Keratinocyte (primary cell): ENCODE measurements around the gene TREML1.

ENCODE experiments used
- EZH2 ChIP-seq: IDR thresholded peaks from one replicate; pipeline ENCODE4 v1.6.1; 2012; ENCODE audit warnings: inconsistent platforms, mild to moderate bottlenecking, low read length, moderate library complexity
- TF ChIP-seq, protein P1 (sequence below), 3 experiments: IDR thresholded peaks in 1 of 3; conservative IDR thresholded peaks in 1 of 3; optimal IDR thresholded peaks in 1 of 3; 2 replicates in 2 of 3; 3 replicates in 1 of 3; pipeline versions ENCODE3 to v1.5.1; 2011; ENCODE audit warnings: low read length in 3 of 3, mild to moderate bottlenecking in 3 of 3, moderate library complexity in 2 of 3, control low read depth in 1 of 3, inconsistent platforms in 1 of 3; ENCODE audit not compliant: insufficient read depth in 2 of 3; ENCODE audit errors: extremely low read depth in 1 of 3

DNA sequence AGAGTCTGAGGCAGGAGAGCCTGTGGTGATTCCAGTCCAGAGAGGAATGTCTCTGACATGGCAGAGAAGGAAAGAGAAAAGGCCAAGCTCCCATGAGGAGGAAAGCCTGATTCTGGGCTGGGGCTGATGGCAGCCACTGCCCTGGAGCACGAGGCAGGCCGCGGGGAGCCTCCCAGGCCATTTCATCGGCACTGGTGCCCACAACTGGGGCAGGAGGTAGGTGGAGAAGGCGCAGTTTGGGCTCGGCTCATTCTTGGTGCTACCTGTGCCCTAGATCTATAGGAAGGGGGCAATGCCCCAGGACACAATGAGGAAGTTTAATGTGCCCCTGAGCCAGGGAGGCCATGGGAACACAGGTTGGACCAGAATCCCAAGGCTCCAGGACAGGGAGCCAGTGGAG is 2.6 kb upstream of the TREML1 start:
- TF ChIP-seq, protein P1, sequence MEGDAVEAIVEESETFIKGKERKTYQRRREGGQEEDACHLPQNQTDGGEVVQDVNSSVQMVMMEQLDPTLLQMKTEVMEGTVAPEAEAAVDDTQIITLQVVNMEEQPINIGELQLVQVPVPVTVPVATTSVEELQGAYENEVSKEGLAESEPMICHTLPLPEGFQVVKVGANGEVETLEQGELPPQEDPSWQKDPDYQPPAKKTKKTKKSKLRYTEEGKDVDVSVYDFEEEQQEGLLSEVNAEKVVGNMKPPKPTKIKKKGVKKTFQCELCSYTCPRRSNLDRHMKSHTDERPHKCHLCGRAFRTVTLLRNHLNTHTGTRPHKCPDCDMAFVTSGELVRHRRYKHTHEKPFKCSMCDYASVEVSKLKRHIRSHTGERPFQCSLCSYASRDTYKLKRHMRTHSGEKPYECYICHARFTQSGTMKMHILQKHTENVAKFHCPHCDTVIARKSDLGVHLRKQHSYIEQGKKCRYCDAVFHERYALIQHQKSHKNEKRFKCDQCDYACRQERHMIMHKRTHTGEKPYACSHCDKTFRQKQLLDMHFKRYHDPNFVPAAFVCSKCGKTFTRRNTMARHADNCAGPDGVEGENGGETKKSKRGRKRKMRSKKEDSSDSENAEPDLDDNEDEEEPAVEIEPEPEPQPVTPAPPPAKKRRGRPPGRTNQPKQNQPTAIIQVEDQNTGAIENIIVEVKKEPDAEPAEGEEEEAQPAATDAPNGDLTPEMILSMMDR (optimal IDR thresholded peaks at IDR 0.05 in 1 of 3, IDR thresholded peaks at IDR 0.05 in 1 of 3, conservative IDR thresholded peaks at IDR 0.05 in 1 of 3; ENCODE audit: extremely low read depth in 1 of 3, insufficient read depth in 2 of 3, low read length in 3 of 3), result no peak
- no peak for TF ChIP-seq EZH2
